CD4-positive, CD25-positive, alpha-beta regulatory T cell (primary cell): ENCODE data around the gene RANBP3. TPM values are rescaled to one million over a fixed set of nuclear protein-coding genes. Genes with fewer than 3 reads are reported as not detected.
A peak's percentile ranks its signal among the peaks of the same experiment; 100 is the strongest.

Experiments
- ATAC-seq, 2 donors: fragments of 150-1000 bp; cut with Tn5 transposase; one replicate each; pipeline ENCODE4 v1.10.0; 2021; ENCODE audit warnings: low read depth in 2 of 2, moderate number of reproducible peaks in 2 of 2, moderate library complexity in 1 of 2
- DNase-seq, 3 donors: peaks; one replicate each; pipeline versions ENCODE4 v3.0.0 to v3.0.0-alpha.2; 2012 to 2022; ENCODE audit warnings: mixed read lengths in 1 of 3
- H3K27ac ChIP-seq: one replicate; pipeline ENCODE4 v1.7.0; 2013; ENCODE audit warnings: mild to moderate bottlenecking, low read length; ENCODE audit not compliant: insufficient read depth, poor library complexity, severe bottlenecking
- H3K27me3 ChIP-seq: one replicate; pipeline ENCODE4 v1.7.0; 2013; ENCODE audit warnings: low read length; ENCODE audit not compliant: control insufficient read depth, insufficient read depth
- H3K36me3 ChIP-seq: one replicate; pipeline ENCODE4 v1.7.0; 2013; ENCODE audit warnings: mild to moderate bottlenecking, low read length, moderate library complexity; ENCODE audit not compliant: control insufficient read depth, insufficient read depth
- H3K4me1 ChIP-seq: 2 replicates; pipeline ENCODE4 v1.7.0; 2013; ENCODE audit warnings: mild to moderate bottlenecking, low read length; ENCODE audit not compliant: insufficient read depth, control insufficient read depth, poor library complexity, severe bottlenecking
- H3K4me3 ChIP-seq: one replicate; pipeline ENCODE4 v1.7.0; 2013; ENCODE audit warnings: low read depth, mild to moderate bottlenecking, low read length, moderate library complexity
- H3K9me3 ChIP-seq, 2 experiments: 1 replicate in 1 of 2; 2 replicates in 1 of 2; pipeline ENCODE4 v1.7.0; 2013; ENCODE audit warnings: low read length in 2 of 2, mild to moderate bottlenecking in 1 of 2, moderate library complexity in 1 of 2; ENCODE audit not compliant: control insufficient read depth in 2 of 2
- H3K27ac Mint-ChIP-seq, 3 donors: one replicate each; pipeline ENCODE4 v1.8.0; 2020 to 2022; ENCODE audit warnings: mild to moderate bottlenecking in 3 of 3, mixed read lengths in 3 of 3, moderate library complexity in 2 of 3
- H3K27me3 Mint-ChIP-seq: one replicate; pipeline ENCODE4 v1.8.0; 2022; ENCODE audit warnings: mild to moderate bottlenecking, mixed read lengths
- H3K36me3 Mint-ChIP-seq: one replicate; pipeline ENCODE4 v1.8.0; 2020; ENCODE audit warnings: mixed read lengths
- H3K4me1 Mint-ChIP-seq, 4 donors: one replicate each; pipeline ENCODE4 v1.8.0; 2020 to 2022; ENCODE audit warnings: mixed read lengths in 4 of 4, mild to moderate bottlenecking in 1 of 4
- H3K4me3 Mint-ChIP-seq, 4 donors: one replicate each; pipeline ENCODE4 v1.8.0; 2020 to 2022; ENCODE audit warnings: mild to moderate bottlenecking in 4 of 4, mixed read lengths in 4 of 4, moderate library complexity in 3 of 4
- H3K9me3 Mint-ChIP-seq, 7 donors: one replicate each; pipeline ENCODE4 v1.8.0; 2020 to 2022; ENCODE audit warnings: mixed read lengths in 7 of 7, mild to moderate bottlenecking in 3 of 7, moderate library complexity in 2 of 7
- polyA plus RNA-seq, 4 donors: library from polyadenylated mRNA; unstranded; fragments of 300-500 nt; fragmentation: Illumina TruSeq; gene quantifications; one replicate each; pipeline ENCODE4 v1.2.3, GENCODE V29; 2021
- total RNA-seq: library from RNA; stranded (reverse); gene quantifications from one replicate; pipeline ENCODE4 v1.2.3, GENCODE V29; 2022

The RANBP3 gene
- total and polyA plus RNA-seq, 5 donors from 2014 or later, result 8.0 to 106 (median 11.1) TPM

DNA sequence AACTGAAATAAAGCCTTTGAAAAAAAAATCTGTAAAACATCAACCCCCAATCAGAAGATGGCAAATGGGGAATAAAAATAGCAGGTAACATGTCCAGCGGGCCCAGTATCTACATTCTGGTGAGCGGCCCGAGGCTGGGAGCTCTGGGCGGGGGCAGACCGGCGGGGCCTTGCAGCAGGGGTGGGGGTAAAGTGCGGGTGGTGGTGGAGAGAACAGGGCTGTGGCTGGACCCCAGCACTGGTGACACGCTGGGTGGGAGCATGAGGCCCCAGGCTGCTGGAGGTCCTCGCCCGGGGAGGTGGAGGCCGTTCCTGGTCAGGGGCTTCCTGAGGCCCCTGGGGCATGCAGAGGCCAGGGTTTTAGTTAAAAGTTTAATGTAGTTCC is 62.2 kb downstream of the RANBP3 start:
- H3K9me3 ChIP-seq, result no peaks in the 10 kb centered on the region
- Mint-ChIP-seq H3K36me3 (peaks cover 5% of the 10 kb centered on the region), H3K9me3 (no peaks in the 10 kb centered on the region), H3K4me1 (no peaks in the 10 kb centered on the region), H3K27me3 (no peaks in the 10 kb centered on the region), H3K27ac (no peak overlapping the region), H3K4me3 (no peak overlapping the region)
- H3K4me3 ChIP-seq, result no peak overlapping the region
- DNase-seq (no peak), ATAC-seq (no peak)
- no peak overlapping the region for H3K27ac ChIP-seq
- no peaks in the 10 kb centered on the region for H3K4me1 ChIP-seq
- no peaks in the 10 kb centered on the region for H3K27me3 ChIP-seq
- peaks cover 45% of the 10 kb centered on the region for H3K36me3 ChIP-seq

GRCh38 chr19:5914946-5915781 is 62.8 kb downstream of the RANBP3 start:
- no peaks in the 10 kb centered on the region for H3K4me1 Mint-ChIP-seq
- Histone ChIP-seq H3K27ac (no peak overlapping the region), H3K4me3 (no peak overlapping the region), H3K27me3 (no peaks in the 10 kb centered on the region), H3K36me3 (peaks cover 43% of the 10 kb centered on the region), H3K4me1 (no peaks in the 10 kb centered on the region), H3K9me3 (no peaks in the 10 kb centered on the region)
- ATAC-seq (no peak), DNase-seq (no peak)
- no peaks in the 10 kb centered on the region for H3K9me3 Mint-ChIP-seq
- H3K27me3 Mint-ChIP-seq, result no peaks in the 10 kb centered on the region
- H3K36me3 Mint-ChIP-seq, result peaks cover 5% of the 10 kb centered on the region
- H3K27ac Mint-ChIP-seq, result no peak overlapping the region
- H3K4me3 Mint-ChIP-seq, result no peak overlapping the region

DNA sequence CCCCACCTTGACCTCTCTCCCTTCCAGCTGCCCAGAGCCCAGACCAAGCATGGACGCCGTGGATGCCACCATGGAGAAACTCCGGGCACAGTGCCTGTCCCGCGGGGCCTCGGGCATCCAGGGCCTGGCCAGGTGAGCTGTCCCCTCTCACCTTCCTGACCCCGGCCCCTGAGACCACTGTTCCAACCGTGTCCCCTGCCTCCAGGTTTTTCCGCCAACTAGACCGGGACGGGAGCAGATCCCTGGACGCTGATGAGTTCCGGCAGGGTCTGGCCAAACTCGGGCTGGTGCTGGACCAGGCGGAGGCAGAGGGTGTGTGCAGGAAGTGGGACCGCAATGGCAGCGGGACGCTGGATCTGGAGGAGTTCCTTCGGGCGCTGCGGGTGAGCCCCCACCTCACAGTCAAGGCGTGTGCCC is 63.6 kb downstream of the RANBP3 start:
- no peaks in the 10 kb centered on the region for H3K9me3 Mint-ChIP-seq
- no peak for DNase-seq
- no peaks in the 10 kb centered on the region for H3K27me3 ChIP-seq
- H3K27me3 Mint-ChIP-seq, result no peaks in the 10 kb centered on the region
- no peak for ATAC-seq
- no peaks in the 10 kb centered on the region for H3K9me3 ChIP-seq
- H3K4me3 ChIP-seq, result no peak overlapping the region
- no peak overlapping the region for H3K27ac Mint-ChIP-seq
- no peak overlapping the region for H3K27ac ChIP-seq
- H3K36me3 Mint-ChIP-seq, result peaks cover 5% of the 10 kb centered on the region
- no peaks in the 10 kb centered on the region for H3K4me1 ChIP-seq
- peaks cover 42% of the 10 kb centered on the region for H3K36me3 ChIP-seq
- H3K4me1 Mint-ChIP-seq, result no peaks in the 10 kb centered on the region
- no peak overlapping the region for H3K4me3 Mint-ChIP-seq

- Mint-ChIP-seq H3K9me3 (no peaks in the 10 kb centered on the region), H3K4me1 (no peaks in the 10 kb centered on the region), H3K36me3 (peaks cover 5% of the 10 kb centered on the region), H3K27ac (peak within 1 kb of the TSS in 1 of 3 donors; percentile 65), H3K27me3 (no peaks in the 10 kb centered on the region), H3K4me3 (no peak within 1 kb of the TSS)
- H3K4me1 ChIP-seq, result no peaks in the 10 kb centered on the region
- H3K27ac ChIP-seq, result no peak within 1 kb of the TSS
- H3K36me3 ChIP-seq, result peaks cover 37% of the 10 kb centered on the region
- ATAC-seq (no peak), DNase-seq (no peak)
- no peak within 1 kb of the TSS for H3K4me3 ChIP-seq
- no peaks in the 10 kb centered on the region for H3K27me3 ChIP-seq
- H3K9me3 ChIP-seq, result no peaks in the 10 kb centered on the region
Measured at GRCh38 chr19:5913739-5914357, 64.1 kb downstream of the RANBP3 start, which contains the start of gene CAPS. TSS of gene CAPS (plus strand) at chr19:5914254. CDS start at chr19:5914407, 153 bp downstream.

GRCh38 chr19:5911366-5911765 is 66.6 kb downstream of the RANBP3 start:
- Histone ChIP-seq H3K36me3 (peaks cover 13% of the 10 kb centered on the region), H3K27ac (no peak overlapping the region), H3K4me3 (no peak overlapping the region), H3K4me1 (no peaks in the 10 kb centered on the region), H3K27me3 (no peaks in the 10 kb centered on the region), H3K9me3 (no peaks in the 10 kb centered on the region)
- Mint-ChIP-seq H3K36me3 (peaks cover 9% of the 10 kb centered on the region), H3K27ac (no peak overlapping the region), H3K9me3 (no peaks in the 10 kb centered on the region), H3K27me3 (no peaks in the 10 kb centered on the region), H3K4me1 (peaks cover 0 to 13% (median 9%) of the 10 kb centered on the region in 4 donors), H3K4me3 (no peak overlapping the region)
- no peak for DNase-seq
- ATAC-seq, result no peak

DNA sequence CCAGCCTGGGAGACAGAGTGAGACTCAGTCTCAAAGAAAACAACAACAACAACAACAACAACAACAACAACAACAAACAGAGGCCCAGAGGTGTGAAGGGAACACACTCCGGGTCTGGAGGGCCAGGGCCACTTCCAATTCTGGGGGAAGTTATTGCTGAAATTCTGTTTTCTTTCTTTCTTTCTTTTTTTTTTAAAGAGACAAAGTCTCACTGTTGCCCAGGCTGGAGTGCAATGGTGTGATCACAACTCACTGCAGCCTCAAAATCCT is 67.4 kb downstream of the RANBP3 start:
- no peak overlapping the region for H3K27ac Mint-ChIP-seq
- no peak for DNase-seq
- peaks cover 0 to 19% (median 12%) of the 10 kb centered on the region in 4 donors for H3K4me1 Mint-ChIP-seq
- Histone ChIP-seq H3K27me3 (no peaks in the 10 kb centered on the region), H3K4me3 (no peak overlapping the region), H3K4me1 (peaks cover 8% of the 10 kb centered on the region), H3K36me3 (peaks cover 8% of the 10 kb centered on the region), H3K27ac (no peak overlapping the region), H3K9me3 (no peaks in the 10 kb centered on the region)
- H3K4me3 Mint-ChIP-seq, result no peak overlapping the region
- no peaks in the 10 kb centered on the region for H3K27me3 Mint-ChIP-seq
- no peaks in the 10 kb centered on the region for H3K9me3 Mint-ChIP-seq
- no peak for ATAC-seq
- H3K36me3 Mint-ChIP-seq, result peaks cover 4% of the 10 kb centered on the region

- no peaks in the 10 kb centered on the region for H3K9me3 Mint-ChIP-seq
- no peak for DNase-seq
- Histone ChIP-seq H3K27me3 (no peaks in the 10 kb centered on the region), H3K27ac (no peak overlapping the region), H3K4me1 (peaks cover 17% of the 10 kb centered on the region), H3K9me3 (no peaks in the 10 kb centered on the region), H3K36me3 (peaks cover 8% of the 10 kb centered on the region), H3K4me3 (no peak overlapping the region)
- no peak overlapping the region for H3K4me3 Mint-ChIP-seq
- H3K27ac Mint-ChIP-seq, result no peak overlapping the region
- H3K27me3 Mint-ChIP-seq, result no peaks in the 10 kb centered on the region
- peaks cover 0 to 29% (median 12%) of the 10 kb centered on the region in 4 donors for H3K4me1 Mint-ChIP-seq
- peaks cover 4% of the 10 kb centered on the region for H3K36me3 Mint-ChIP-seq
- no peak for ATAC-seq
Measured at GRCh38 chr19:5908773-5909442, 69.0 kb downstream of the RANBP3 start.
